ENCODE measurements around the gene EIF3K.

The EIF3K gene

DNA sequence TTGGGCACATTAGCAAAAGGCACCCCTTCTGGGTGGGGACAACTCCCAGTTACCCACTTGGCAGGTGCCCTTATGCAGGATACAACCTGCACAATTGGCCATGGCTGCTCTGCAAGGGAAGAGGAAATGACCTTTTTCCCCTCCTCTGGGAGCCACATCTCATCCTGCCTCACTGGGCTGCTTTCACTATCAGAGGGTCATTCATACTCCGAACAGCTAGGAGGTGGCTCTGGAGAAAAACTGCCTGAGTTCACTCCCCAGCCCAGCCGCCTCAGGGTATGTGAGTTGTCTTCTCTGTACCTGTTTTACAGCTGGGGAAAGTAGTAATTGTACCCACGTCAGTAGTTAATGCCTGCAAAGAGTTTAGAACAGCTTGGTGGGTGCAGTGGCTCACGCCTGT is 21.4 kb downstream of the EIF3K start:
- TF ChIP-seq, protein P1, sequence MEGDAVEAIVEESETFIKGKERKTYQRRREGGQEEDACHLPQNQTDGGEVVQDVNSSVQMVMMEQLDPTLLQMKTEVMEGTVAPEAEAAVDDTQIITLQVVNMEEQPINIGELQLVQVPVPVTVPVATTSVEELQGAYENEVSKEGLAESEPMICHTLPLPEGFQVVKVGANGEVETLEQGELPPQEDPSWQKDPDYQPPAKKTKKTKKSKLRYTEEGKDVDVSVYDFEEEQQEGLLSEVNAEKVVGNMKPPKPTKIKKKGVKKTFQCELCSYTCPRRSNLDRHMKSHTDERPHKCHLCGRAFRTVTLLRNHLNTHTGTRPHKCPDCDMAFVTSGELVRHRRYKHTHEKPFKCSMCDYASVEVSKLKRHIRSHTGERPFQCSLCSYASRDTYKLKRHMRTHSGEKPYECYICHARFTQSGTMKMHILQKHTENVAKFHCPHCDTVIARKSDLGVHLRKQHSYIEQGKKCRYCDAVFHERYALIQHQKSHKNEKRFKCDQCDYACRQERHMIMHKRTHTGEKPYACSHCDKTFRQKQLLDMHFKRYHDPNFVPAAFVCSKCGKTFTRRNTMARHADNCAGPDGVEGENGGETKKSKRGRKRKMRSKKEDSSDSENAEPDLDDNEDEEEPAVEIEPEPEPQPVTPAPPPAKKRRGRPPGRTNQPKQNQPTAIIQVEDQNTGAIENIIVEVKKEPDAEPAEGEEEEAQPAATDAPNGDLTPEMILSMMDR (IDR thresholded peaks at IDR 0.05; ENCODE audit: borderline replicate concordance, control extremely low read depth, extremely low read depth, insufficient read depth, missing control alignments), result no peak
- no peak for DNase-seq (ENCODE audit: low spot score)
- in situ Hi-C loops (cut with MboI; ENCODE audit: low sequenced_read_pairs, unreplicated experiment), result loop anchor here (25.0 kb wide), 1 partner anchor 228 kb away; the partner anchor contains the start of gene FAM98C

DNA sequence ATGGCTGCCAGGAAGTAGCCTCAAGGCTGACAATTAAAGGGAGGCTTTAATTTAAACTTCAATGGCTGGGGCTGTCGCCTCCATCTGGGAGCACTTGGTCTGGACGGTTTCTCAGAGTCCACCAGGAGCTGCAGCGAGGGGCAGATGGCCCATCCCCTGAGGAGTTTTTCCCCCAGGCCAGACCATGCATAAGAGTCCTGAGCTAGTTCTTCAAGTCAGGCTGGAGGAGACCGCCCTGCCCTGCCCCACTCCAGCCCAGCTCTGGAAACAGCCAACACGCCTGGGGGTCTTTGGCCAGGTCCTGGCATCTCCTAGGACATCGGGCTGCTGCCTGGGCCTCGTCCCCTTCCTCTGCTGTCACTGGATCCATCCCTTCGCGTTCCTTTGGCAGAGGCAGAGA is 23.2 kb downstream of the EIF3K start:
- no peak for DNase-seq (ENCODE audit: low spot score)
- in situ Hi-C loops (cut with MboI; ENCODE audit: low sequenced_read_pairs, unreplicated experiment), result loop anchor here (25.0 kb wide), 1 partner anchor 230 kb away; the partner anchor contains the start of gene FAM98C
- TF ChIP-seq, protein P1 (IDR thresholded peaks at IDR 0.05; ENCODE audit: borderline replicate concordance, control extremely low read depth, extremely low read depth, insufficient read depth, missing control alignments), result no peak

DNA sequence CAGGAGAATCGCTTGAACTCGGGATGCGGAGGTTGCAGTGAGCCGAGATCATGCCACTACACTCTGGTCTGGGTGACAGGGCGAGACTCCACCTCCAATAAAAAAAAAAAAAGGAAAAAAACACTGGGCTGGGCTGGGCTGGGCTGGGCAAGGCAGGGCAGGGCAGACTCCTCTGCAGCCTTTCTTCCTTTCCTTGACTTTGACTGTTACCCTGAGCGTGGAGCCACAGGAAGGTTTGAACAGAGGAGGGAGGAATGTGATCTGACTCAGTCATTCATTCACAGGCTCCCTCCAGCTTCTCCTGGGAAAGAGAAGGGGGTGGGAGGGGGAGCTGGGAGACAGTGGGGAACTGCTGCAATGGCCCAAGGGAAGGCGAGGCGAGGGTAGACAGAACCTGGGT is 25.7 kb downstream of the EIF3K start:
- in situ Hi-C loops (cut with MboI; ENCODE audit: low sequenced_read_pairs, unreplicated experiment), result loop anchor here (25.0 kb wide), 1 partner anchor 232 kb away; the partner anchor contains the start of gene FAM98C
- DNase-seq (ENCODE audit: low spot score), result no peak
- TF ChIP-seq, protein P1 (IDR thresholded peaks at IDR 0.05; ENCODE audit: borderline replicate concordance, control extremely low read depth, extremely low read depth, insufficient read depth, missing control alignments), result no peak

DNA sequence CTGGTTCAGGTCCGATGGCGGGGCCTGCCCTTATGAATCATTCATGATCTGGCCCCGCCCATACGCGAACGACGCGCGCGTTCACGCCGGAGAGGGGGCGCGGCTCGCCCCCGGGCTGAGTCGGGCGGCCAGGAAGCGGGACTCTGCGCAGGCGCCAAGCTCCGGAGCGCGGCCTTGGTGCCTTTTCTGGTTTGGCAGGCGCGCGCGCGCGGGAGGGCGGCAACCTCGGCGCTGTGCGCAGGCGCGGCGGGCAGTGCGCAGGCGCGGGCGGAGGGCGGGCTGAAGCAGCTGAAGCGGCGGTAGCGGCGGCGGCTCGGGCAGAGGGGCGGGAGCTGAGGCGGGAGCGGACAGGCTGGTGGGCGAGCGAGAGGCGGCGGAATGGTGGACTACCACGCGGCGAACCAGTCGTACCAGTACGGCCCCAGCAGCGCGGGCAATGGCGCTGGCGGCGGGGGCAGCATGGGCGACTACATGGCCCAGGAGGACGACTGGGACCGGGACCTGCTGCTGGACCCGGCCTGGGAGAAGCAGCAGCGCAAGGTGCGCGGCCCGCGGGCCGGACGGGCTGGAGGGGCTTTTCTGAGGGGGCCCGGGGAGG is 28.5 kb downstream of the EIF3K start, which contains the start of gene ACTN4:
ACTN4 (plus strand) TSS at position 282 of the 598 bp plus-strand sequence; CDS start at position 379, 97 bp downstream.
- in situ Hi-C loops (cut with MboI; ENCODE audit: low sequenced_read_pairs, unreplicated experiment), result loop anchor here (25.0 kb wide), 1 partner anchor 235 kb away; the partner anchor contains the start of gene FAM98C
- TF ChIP-seq, protein P1 (IDR thresholded peaks at IDR 0.05; ENCODE audit: borderline replicate concordance, control extremely low read depth, extremely low read depth, insufficient read depth, missing control alignments), result no peak
- peak; percentile 99 for DNase-seq (ENCODE audit: low spot score)

DNA sequence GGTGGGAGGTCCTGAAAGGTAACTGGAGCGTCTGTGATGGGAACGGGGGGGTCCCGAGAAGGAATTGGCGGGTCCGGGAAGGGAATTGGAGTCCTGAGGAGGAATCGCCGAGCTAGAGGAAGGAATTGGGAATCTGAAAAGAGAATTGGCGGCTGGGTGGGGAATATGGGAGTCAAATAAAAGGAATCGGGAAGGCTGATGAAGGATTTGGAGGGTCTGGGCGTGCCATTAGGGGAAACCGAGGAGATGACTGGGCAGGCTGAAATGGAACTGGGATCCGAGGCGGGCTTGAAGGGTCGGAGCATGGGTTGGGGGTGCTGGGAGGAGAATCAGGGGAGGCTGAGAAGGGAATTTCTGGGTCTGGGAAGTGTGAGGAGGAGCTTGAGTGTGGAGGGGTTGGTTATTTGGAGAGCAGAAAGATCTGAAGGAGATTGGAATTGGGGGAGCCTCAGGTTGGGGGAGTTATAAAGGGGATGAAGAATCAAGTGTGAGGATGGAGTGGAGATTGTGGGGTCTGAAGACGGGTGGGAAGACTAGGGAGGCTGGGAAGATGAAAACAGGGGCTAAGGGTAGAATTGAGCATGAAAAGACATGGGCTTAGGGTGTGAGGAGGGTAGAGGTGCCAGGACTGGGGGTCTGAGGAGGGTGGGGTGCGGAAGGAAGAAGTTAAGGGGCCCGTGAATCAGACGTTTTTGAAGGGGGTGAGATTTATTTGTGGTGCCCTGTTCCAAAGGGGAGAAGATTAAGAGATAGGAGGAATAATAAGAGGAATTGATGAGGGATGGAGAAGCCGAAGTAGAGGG is 29.2 kb downstream of the EIF3K start:
- in situ Hi-C loops (cut with MboI; ENCODE audit: low sequenced_read_pairs, unreplicated experiment), result loop anchor here (25.0 kb wide), 1 partner anchor 236 kb away; the partner anchor contains the start of gene FAM98C

DNA sequence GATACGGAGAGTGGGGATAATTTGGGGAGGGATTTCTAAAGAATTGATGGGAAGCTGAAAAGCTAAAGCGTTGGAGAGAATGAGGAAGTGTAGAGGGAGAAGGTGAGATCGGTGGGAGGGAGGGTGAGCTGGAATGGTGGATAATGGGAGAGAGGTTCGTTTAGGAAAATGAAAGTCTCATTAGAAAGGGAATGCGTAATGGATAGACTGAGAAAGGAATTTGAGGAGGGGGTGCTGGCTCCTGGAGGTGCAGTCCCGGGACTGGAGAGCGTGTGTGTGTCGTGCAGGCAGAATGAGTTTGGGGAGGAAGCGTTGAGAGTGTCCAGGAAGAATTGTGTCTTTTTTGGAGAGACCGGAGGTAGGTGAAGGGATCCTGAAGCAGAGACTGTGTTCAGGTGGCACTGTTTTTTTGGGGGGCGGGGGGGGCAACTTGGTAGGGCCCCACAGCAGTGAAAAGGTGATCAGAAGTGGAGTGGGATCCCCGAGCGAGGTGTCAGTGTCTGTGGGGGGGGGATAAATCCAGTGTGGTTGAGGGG is 29.8 kb downstream of the EIF3K start:
- no peak for DNase-seq (ENCODE audit: low spot score)
- in situ Hi-C loops (cut with MboI; ENCODE audit: low sequenced_read_pairs, unreplicated experiment), result loop anchor here (25.0 kb wide), 1 partner anchor 237 kb away; the partner anchor contains the start of gene FAM98C
- TF ChIP-seq, protein P1 (IDR thresholded peaks at IDR 0.05; ENCODE audit: borderline replicate concordance, control extremely low read depth, extremely low read depth, insufficient read depth, missing control alignments), result no peak

More for the DNA sequence above, 29.2 kb downstream of the EIF3K start:
- no peak for DNase-seq (ENCODE audit: low spot score)
- TF ChIP-seq, protein P1 (IDR thresholded peaks at IDR 0.05; ENCODE audit: borderline replicate concordance, control extremely low read depth, extremely low read depth, insufficient read depth, missing control alignments), result no peak
